ENCODE results near the gene CTPS2.

CTPS2 gene

GRCh38 chrX:16573781-16574180, 138.7 kb downstream of the CTPS2 start:
- H3K4me3 Mint-ChIP-seq = no peak overlapping the region

GRCh38 chrX:16567681-16568080, 144.8 kb downstream of the CTPS2 start:
- peaks cover 31% of the 10 kb centered on the region for H3K36me3 Mint-ChIP-seq (ENCODE audit: low read depth)
- H3K4me1 Mint-ChIP-seq = no peaks in the 10 kb centered on the region
- H3K27me3 Mint-ChIP-seq (ENCODE audit: low read depth, poor library complexity) = no peaks in the 10 kb centered on the region
- TF ChIP-seq CTCF (IDR thresholded peaks at IDR 0.05) = no peak
- no peak overlapping the region for H3K27ac Mint-ChIP-seq
- no peak for DNase-seq
- no peak overlapping the region for H3K4me3 Mint-ChIP-seq
- H3K9me3 Mint-ChIP-seq = peaks cover 9% of the 10 kb centered on the region

More at GRCh38 chrX:16573781-16574180, 138.7 kb downstream of the CTPS2 start:
- H3K27me3 Mint-ChIP-seq (ENCODE audit: low read depth, poor library complexity) = no peaks in the 10 kb centered on the region
- H3K9me3 Mint-ChIP-seq = peaks cover 31% of the 10 kb centered on the region
- no peak for DNase-seq
- H3K27ac Mint-ChIP-seq = no peak overlapping the region
- peaks cover 57% of the 10 kb centered on the region for H3K36me3 Mint-ChIP-seq (ENCODE audit: low read depth)
- TF ChIP-seq CTCF (IDR thresholded peaks at IDR 0.05) = no peak
- H3K4me1 Mint-ChIP-seq = peaks cover 17% of the 10 kb centered on the region

GRCh38 chrX:16566571-16566970, 145.9 kb downstream of the CTPS2 start:
- no peak overlapping the region for H3K27ac Mint-ChIP-seq
- no peak for DNase-seq
- no peak for TF ChIP-seq CTCF (IDR thresholded peaks at IDR 0.05)
- H3K4me1 Mint-ChIP-seq = no peaks in the 10 kb centered on the region
- peaks cover 9% of the 10 kb centered on the region for H3K9me3 Mint-ChIP-seq
- H3K27me3 Mint-ChIP-seq (ENCODE audit: low read depth, poor library complexity) = no peaks in the 10 kb centered on the region
- no peak overlapping the region for H3K4me3 Mint-ChIP-seq
- peaks cover 26% of the 10 kb centered on the region for H3K36me3 Mint-ChIP-seq (ENCODE audit: low read depth)

DNA sequence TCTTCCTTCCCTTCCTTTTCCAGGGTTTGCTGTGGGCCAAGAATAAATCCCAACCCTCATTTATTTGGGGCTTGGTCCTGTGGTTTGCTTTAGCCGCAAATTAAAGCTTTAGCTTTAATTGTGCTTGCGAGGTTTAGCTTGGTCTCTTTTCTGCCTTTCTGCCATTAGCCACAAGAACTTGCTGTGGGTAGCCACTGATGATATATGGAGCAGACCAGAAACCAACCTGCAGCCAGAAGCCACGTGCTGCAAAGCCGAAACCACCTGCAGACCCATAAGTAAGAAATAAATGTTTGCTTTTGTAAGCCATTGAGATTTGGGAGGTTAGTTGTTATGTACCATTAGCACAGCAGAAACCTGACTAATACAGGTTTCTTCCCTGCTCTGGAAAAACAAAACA, 152.3 kb downstream of the CTPS2 start:
- TF ChIP-seq CTCF (IDR thresholded peaks at IDR 0.05) = no peak
- no peak overlapping the region for H3K27ac Mint-ChIP-seq
- DNase-seq = no peak
- peaks cover 25% of the 10 kb centered on the region for H3K36me3 Mint-ChIP-seq (ENCODE audit: low read depth)
- H3K4me3 Mint-ChIP-seq = no peak overlapping the region
- H3K4me1 Mint-ChIP-seq = no peaks in the 10 kb centered on the region
- H3K9me3 Mint-ChIP-seq = peaks cover 18% of the 10 kb centered on the region
- peaks cover 5% of the 10 kb centered on the region for H3K27me3 Mint-ChIP-seq (ENCODE audit: low read depth, poor library complexity)

GRCh38 chrX:16559206-16559619, 153.3 kb downstream of the CTPS2 start:
- no peak for DNase-seq
- H3K36me3 Mint-ChIP-seq (ENCODE audit: low read depth) = peaks cover 22% of the 10 kb centered on the region
- TF ChIP-seq CTCF (IDR thresholded peaks at IDR 0.05) = no peak
- no peak overlapping the region for H3K27ac Mint-ChIP-seq
- peaks cover 5% of the 10 kb centered on the region for H3K27me3 Mint-ChIP-seq (ENCODE audit: low read depth, poor library complexity)
- H3K4me1 Mint-ChIP-seq = no peaks in the 10 kb centered on the region
- H3K9me3 Mint-ChIP-seq = peaks cover 23% of the 10 kb centered on the region
- H3K4me3 Mint-ChIP-seq = no peak overlapping the region

DNA sequence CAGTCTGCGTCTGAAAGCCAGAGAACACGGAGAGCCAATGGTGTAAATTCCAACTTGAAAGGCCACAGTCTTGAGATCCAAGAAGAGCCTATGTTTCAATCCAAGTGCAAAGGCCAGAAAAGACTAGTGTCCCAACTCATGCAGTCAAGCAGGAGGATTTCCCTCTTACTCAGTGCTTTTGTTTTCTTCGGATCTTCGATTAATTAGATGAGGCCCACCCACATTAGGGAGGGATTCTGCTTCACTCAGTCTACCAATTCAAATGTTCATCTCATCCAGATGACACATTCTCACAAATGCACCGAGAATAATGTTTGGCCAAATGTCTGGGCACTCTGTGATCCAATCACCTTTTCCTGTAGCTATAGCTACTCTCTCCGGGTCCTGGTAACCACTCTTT, 154.0 kb downstream of the CTPS2 start:
- peaks cover 5% of the 10 kb centered on the region for H3K27me3 Mint-ChIP-seq (ENCODE audit: low read depth, poor library complexity)
- no peak overlapping the region for H3K4me3 Mint-ChIP-seq
- peaks cover 24% of the 10 kb centered on the region for H3K9me3 Mint-ChIP-seq
- H3K4me1 Mint-ChIP-seq = no peaks in the 10 kb centered on the region
- H3K36me3 Mint-ChIP-seq (ENCODE audit: low read depth) = peaks cover 18% of the 10 kb centered on the region
- TF ChIP-seq CTCF (IDR thresholded peaks at IDR 0.05) = no peak
- H3K27ac Mint-ChIP-seq = no peak overlapping the region
- no peak for DNase-seq

Data from nephron progenitor cell (in vitro differentiated cells).